Thymus (tissue), 11 donors: ENCODE measurements around the gene ABCD1. TPM values are rescaled to one million over a fixed set of nuclear protein-coding genes. Genes with fewer than 3 reads are reported as not detected.

Source experiments
- DNase-seq, 9 donors: peaks; one replicate each; pipeline ENCODE4 v3.0.0-alpha.2; 2013; ENCODE audit warnings: low spot score in 9 of 9, low read depth in 6 of 9, missing footprints in 1 of 9
- H3K27ac ChIP-seq, 2 donors: one replicate each; pipeline ENCODE4 v1.5.1; 2013; ENCODE audit warnings: control low read depth in 1 of 2, low read depth in 1 of 2, low read length in 1 of 2, mild to moderate bottlenecking in 1 of 2, moderate library complexity in 1 of 2
- H3K27me3 ChIP-seq, 2 donors: one replicate each; pipeline ENCODE4 v1.5.1; 2013; ENCODE audit warnings: low read length in 1 of 2; ENCODE audit not compliant: control insufficient read depth in 2 of 2, insufficient read depth in 1 of 2
- H3K36me3 ChIP-seq, 2 donors: one replicate each; pipeline ENCODE4 v1.5.1; 2013; ENCODE audit warnings: low read length in 1 of 2, mild to moderate bottlenecking in 1 of 2, moderate library complexity in 1 of 2; ENCODE audit not compliant: control insufficient read depth in 2 of 2, insufficient read depth in 2 of 2
- H3K4me1 ChIP-seq, 2 donors: one replicate each; pipeline ENCODE4 v1.5.1; 2013; ENCODE audit warnings: low read length in 2 of 2; ENCODE audit not compliant: control insufficient read depth in 2 of 2, insufficient read depth in 2 of 2
- H3K4me3 ChIP-seq, 2 donors: one replicate each; pipeline ENCODE4 v1.5.1; 2013; ENCODE audit warnings: low read length in 2 of 2, control low read depth in 1 of 2, mild to moderate bottlenecking in 1 of 2
- H3K9me3 ChIP-seq, 2 donors: one replicate each; pipeline ENCODE4 v1.5.1; 2013; ENCODE audit warnings: low read length in 1 of 2, mild to moderate bottlenecking in 1 of 2; ENCODE audit not compliant: control insufficient read depth in 2 of 2, insufficient read depth in 1 of 2
- WGBS: extraction: QIAGEN DNeasy Blood & Tissue Kit; methylation state at CpG from one replicate; pipeline ENCODE4 v1.1.7; 2013; 5-methylcytosine and 5-hydroxymethylcytosine counted together
- polyA plus RNA-seq: library from polyadenylated mRNA; stranded (reverse); fragments of 200-250 nt; gene quantifications from one replicate; pipeline ENCODE4 v1.2.3, GENCODE V29; 2013
- total RNA-seq: library from RNA; stranded (reverse); fragments of 120-200 nt; gene quantifications from one replicate; pipeline ENCODE4 v1.2.4, GENCODE V29; 2013
- donor health status: healthy.

ABCD1 gene
- total and polyA plus RNA-seq, 2 donors = 4.7 to 6.8 TPM

GRCh38 chrX:153750127-153750774, 25.6 kb downstream of the ABCD1 start:
- no peaks in the 10 kb centered on the region for H3K9me3 ChIP-seq
- H3K4me3 ChIP-seq = no peak overlapping the region
- H3K27me3 ChIP-seq = no peaks in the 10 kb centered on the region
- 94% methylated on average over 12 of the region's 12 CpGs for WGBS
- H3K4me1 ChIP-seq = no peaks in the 10 kb centered on the region
- no peaks in the 10 kb centered on the region for H3K36me3 ChIP-seq
- DNase-seq = no peak
- H3K27ac ChIP-seq = no peak overlapping the region

- H3K4me3 ChIP-seq = no peak overlapping the region
- H3K4me1 ChIP-seq = no peaks in the 10 kb centered on the region
- H3K27me3 ChIP-seq = no peaks in the 10 kb centered on the region
- no peaks in the 10 kb centered on the region for H3K9me3 ChIP-seq
- no peak for DNase-seq
- H3K36me3 ChIP-seq = no peaks in the 10 kb centered on the region
- WGBS = 97% methylated on average over 1 of the region's 1 CpG
- H3K27ac ChIP-seq = no peak overlapping the region
Observed at GRCh38 chrX:153755136-153755535, 30.5 kb downstream of the ABCD1 start.

GRCh38 chrX:153761863-153762262, 37.2 kb downstream of the ABCD1 start:
- H3K9me3 ChIP-seq = no peaks in the 10 kb centered on the region
- peaks cover 0 to 8% of the 10 kb centered on the region in 2 donors for H3K4me1 ChIP-seq
- peaks cover 0 to 8% of the 10 kb centered on the region in 2 donors for H3K27me3 ChIP-seq
- H3K36me3 ChIP-seq = no peaks in the 10 kb centered on the region
- no peak overlapping the region for H3K27ac ChIP-seq
- no peak for DNase-seq
- no peak overlapping the region for H3K4me3 ChIP-seq
- WGBS = 98% methylated on average over 15 of the region's 15 CpGs

- H3K27ac ChIP-seq = no peak overlapping the region
- no peaks in the 10 kb centered on the region for H3K9me3 ChIP-seq
- H3K4me3 ChIP-seq = no peak overlapping the region
- peaks cover 0 to 10% of the 10 kb centered on the region in 2 donors for H3K27me3 ChIP-seq
- 94% methylated on average over 14 of the region's 14 CpGs for WGBS
- no peaks in the 10 kb centered on the region for H3K36me3 ChIP-seq
- no peak for DNase-seq
- H3K4me1 ChIP-seq = peaks cover 0 to 8% of the 10 kb centered on the region in 2 donors
Observed at GRCh38 chrX:153762626-153763173, 38.0 kb downstream of the ABCD1 start.

- no peaks in the 10 kb centered on the region for H3K36me3 ChIP-seq
- WGBS = 91% methylated on average over 17 of the region's 18 CpGs
- peaks cover 0 to 8% of the 10 kb centered on the region in 2 donors for H3K4me1 ChIP-seq
- H3K9me3 ChIP-seq = no peaks in the 10 kb centered on the region
- no peak overlapping the region for H3K27ac ChIP-seq
- peaks cover 0 to 10% of the 10 kb centered on the region in 2 donors for H3K27me3 ChIP-seq
- H3K4me3 ChIP-seq = no peak overlapping the region
- DNase-seq = no peak
Observed at GRCh38 chrX:153763298-153763932, 38.8 kb downstream of the ABCD1 start.

- DNase-seq = peak in 8 of 9 donors; percentile 26 to 75 (median 42)
- Histone ChIP-seq H3K36me3 (no peaks in the 10 kb centered on the region), H3K4me1 (peaks cover 0 to 8% of the 10 kb centered on the region in 2 donors), H3K9me3 (no peaks in the 10 kb centered on the region), H3K4me3 (no peak within 1 kb of the TSS), H3K27me3 (peaks cover 0 to 10% of the 10 kb centered on the region in 2 donors), H3K27ac (no peak within 1 kb of the TSS)
- WGBS = 37% methylated on average over 26 of the region's 26 CpGs
Observed at GRCh38 chrX:153763989-153764755, 39.5 kb downstream of the ABCD1 start, which contains the start of gene PLXNB3. Gene PLXNB3, plus strand, starts transcription at chrX:153764249. Its CDS starts 1,287 bp downstream, at chrX:153765536.

- no peak overlapping the region for H3K4me3 ChIP-seq
- no peak for DNase-seq
- 97% methylated on average over 7 of the region's 7 CpGs for WGBS
- H3K27ac ChIP-seq = no peak overlapping the region
- H3K9me3 ChIP-seq = no peaks in the 10 kb centered on the region
- H3K4me1 ChIP-seq = peaks cover 0 to 8% of the 10 kb centered on the region in 2 donors
- H3K27me3 ChIP-seq = peaks cover 0 to 10% of the 10 kb centered on the region in 2 donors
- no peaks in the 10 kb centered on the region for H3K36me3 ChIP-seq
Observed at GRCh38 chrX:153764786-153765137, 40.1 kb downstream of the ABCD1 start.

- H3K36me3 ChIP-seq = no peaks in the 10 kb centered on the region
- WGBS = 83% methylated on average over 27 of the region's 27 CpGs
- no peak for DNase-seq
Observed at GRCh38 chrX:153765138-153766079, 40.8 kb downstream of the ABCD1 start.

More at GRCh38 chrX:153765138-153766079, 40.8 kb downstream of the ABCD1 start:
- Histone ChIP-seq H3K27ac (no peak overlapping the region), H3K4me3 (no peak overlapping the region), H3K4me1 (peaks cover 0 to 8% of the 10 kb centered on the region in 2 donors), H3K27me3 (peaks cover 0 to 10% of the 10 kb centered on the region in 2 donors), H3K9me3 (no peaks in the 10 kb centered on the region)
